GM21576 (cell line): ENCODE measurements around the gene ETV7.
"Not testable (repeated sequence)": the region's sequence is repeated elsewhere in the genome, so short reads cannot be mapped to it uniquely, and the experiment has no call there.

ENCODE experiments used
- ATAC-seq: cut with Tn5 transposase; IDR thresholded peaks from one replicate; pipeline ENCODE4 v1.9.1; 2021; ENCODE audit warnings: mild to moderate bottlenecking, moderate library complexity; ENCODE audit not compliant: unreplicated experiment

ETV7 gene

GRCh38 chr6:36343109-36343680, 44.3 kb downstream of the ETV7 start:
- no peak for ATAC-seq

DNA sequence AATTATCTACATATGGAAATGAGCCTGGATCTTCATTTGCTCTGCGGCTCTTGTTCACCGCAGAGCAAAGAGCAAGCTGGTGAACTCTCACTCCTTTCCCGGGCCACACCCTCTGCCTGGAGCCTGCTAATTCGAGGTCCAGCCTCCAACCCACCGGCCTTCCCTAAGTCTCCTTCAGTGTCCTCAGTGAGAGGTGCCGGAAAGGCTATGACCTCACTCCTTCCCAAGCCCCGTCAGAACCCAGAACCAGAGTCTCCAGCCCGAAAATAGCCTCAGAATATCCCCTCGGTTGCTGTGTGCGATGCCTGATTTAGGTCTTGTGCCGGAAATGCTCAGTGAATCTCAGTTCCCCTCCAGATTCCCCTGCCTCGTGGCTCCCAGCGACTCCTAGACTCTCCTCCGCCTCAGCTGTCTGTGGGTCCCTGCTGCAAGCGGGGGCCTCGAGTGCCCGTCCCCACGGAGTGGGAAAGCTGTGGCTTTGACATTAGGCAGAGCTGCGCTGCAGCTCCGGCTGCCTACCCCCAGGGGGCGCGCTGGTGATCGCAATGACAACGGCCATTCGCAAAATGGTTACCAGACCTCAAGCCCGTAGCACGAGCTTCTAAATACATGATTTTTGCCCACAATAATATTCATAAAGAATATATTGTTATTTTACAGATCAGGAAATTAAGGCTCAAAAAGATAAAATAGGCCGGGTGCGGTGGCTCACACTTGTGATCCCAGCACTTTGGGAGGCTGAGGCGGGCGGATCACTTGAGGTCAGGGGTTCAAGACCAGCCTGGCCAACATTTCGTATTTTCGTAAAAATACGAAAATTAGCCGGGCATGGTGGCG, 46.6 kb downstream of the ETV7 start:
- ATAC-seq = no peak

GRCh38 chr6:36340306-36340617, 47.2 kb downstream of the ETV7 start:
- ATAC-seq = no peak

- ATAC-seq = no peak
Observed at GRCh38 chr6:36339146-36339545, 48.3 kb downstream of the ETV7 start.

GRCh38 chr6:36338223-36338622, 49.2 kb downstream of the ETV7 start:
- ATAC-seq = not testable (repeated sequence)

- no peak for ATAC-seq
Observed at GRCh38 chr6:36337814-36338213, 49.7 kb downstream of the ETV7 start.

DNA sequence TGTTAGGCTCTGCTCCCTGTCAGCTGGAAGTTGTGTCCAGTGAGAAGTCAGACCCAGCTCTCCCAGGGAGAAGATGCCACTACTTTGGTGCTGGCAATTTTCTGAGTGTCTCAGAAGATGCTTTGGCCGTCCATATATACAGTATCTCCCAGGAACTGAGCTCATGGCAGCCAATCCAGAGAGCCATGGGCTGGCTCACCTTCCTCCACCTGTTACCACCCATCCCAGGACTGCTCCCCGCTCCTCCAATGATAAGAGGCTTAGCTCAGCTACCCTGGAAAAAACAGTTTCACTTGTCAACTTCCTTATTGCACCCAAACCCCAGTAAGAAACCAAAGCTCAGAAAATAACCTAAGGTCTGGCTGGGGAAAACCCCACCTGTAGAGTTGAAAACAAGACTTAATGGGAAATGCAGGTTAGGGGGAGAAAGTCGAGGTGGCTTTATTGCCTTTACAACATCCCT, 50.7 kb downstream of the ETV7 start, which contains the start of gene BNIP5:
Gene BNIP5 (minus strand): TSS at position 110 of the 463 bp plus-strand sequence. CDS start 6,198 bp downstream, outside the sequence.
- ATAC-seq = no peak

DNA sequence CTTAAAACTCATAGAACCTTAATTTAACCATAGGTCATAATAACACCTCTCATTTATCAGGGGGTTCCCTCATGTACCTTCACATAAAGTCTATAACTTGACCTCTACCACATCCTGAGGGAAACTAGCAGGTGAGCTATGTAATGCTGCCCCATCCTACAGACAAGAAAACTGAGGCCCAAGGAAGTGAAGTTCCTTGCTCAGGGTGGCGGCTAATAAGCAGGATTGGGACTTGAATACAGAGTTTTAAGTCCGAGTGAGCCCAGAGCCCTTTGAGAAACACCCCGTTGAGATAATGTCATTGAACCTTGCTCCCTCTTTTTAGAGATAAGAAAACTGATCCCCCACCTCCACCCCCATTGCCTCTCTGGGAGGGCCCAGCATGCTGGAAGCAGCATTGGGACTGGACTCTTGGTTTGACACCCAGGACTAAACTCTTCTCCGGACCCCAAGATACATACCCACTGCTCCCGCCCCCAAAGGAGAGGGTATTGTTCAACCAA, 51.2 kb downstream of the ETV7 start:
- no peak for ATAC-seq

DNA sequence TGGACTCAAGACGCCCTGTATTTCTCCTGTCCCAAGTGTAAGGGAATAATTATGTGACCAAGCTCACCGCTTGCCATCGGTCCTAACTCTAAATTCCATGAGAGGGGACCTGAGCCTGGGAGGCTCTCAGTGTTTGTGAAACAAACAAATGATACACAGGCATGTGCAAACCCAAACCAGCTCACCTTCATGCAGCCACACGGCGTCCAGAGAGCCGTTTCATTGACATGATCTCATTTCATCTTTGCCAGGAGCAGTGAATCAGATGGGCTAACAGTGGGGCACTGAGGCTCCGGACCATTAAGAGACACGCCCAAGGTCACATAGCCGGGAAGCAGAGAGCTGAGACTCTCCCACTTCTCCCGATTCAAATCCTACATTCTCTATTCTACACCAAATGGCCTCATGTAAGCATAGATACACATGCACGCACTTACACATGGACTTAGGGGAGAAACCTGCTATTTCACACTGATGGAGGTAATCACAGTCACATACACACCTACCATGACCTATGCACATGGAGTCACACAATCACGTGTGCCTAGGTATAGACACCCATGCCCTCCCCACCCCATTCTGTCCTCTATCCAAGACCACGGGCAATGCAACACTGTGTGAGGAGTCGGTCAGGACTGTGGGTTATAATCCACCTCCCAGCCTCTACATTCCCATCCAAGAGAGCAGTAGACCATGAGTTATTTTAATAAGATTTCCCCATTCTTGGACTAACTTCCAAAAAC, 51.8 kb downstream of the ETV7 start:
- ATAC-seq = no peak

DNA sequence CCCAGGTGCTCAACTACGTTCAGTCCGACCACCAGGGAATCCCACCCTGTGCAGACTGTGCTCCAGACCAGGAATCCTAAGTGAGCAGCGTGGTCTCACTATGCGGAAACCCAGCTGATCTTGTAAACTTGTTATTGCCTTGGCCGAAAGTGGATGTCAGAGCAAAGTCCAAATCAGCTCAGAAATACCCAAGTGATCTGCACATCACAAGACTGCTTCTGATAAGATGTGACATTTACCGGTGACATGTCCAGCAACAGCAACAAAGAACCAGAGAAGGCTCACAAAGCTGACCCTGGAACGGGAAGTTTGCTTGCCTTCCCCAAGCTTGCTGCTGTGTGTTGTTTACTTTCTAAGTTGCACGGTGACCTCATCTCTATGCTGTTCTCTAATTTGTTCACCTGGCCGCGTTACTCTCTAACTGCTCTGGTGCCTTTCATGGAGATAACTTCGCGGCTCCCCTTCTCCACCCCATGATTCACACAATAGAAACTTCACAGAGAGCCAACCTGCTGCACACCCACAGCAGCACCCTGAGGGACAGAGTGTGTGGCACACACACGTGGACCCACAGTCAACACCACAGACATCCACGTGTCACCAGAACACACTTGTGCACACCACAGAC, 52.5 kb downstream of the ETV7 start:
- no peak for ATAC-seq

DNA sequence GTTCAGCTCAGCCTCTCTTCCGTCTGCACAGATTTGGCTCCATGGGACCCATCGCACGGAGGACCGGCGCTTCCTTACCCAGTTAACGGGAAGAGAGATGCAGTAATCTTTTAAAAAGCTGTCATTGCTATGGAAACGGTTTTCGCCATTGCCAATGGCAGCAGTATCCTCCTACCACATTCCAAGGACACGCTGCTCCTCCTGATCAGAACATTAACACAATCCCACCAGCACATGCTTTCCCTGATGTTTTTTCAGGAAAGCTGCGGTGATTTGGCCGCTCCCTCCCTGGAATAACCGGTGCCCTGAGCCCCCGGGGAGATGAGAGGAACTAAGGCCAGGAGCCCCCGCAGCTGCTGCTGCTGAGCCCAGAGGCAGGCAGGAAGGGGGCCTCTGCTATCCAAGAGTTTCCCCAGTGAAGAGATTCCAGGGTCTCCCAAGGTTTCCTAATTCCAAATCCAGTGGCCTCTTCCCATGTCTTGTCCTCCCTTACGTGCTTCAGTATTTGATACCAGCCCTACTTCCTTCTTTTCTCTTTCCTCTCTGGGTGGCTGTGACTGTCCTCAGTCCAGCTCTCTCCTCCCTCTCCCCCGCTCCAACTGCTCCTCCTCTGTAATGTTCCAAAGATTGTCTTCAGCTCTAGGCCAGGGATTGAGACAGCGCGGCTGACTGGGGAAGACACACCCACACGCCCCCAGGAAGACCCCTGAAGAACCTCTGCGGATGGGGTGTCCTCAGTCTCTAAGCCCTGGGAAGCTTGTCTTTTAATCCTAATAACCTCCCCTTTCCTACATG, 53.3 kb downstream of the ETV7 start:
- no peak for ATAC-seq

DNA sequence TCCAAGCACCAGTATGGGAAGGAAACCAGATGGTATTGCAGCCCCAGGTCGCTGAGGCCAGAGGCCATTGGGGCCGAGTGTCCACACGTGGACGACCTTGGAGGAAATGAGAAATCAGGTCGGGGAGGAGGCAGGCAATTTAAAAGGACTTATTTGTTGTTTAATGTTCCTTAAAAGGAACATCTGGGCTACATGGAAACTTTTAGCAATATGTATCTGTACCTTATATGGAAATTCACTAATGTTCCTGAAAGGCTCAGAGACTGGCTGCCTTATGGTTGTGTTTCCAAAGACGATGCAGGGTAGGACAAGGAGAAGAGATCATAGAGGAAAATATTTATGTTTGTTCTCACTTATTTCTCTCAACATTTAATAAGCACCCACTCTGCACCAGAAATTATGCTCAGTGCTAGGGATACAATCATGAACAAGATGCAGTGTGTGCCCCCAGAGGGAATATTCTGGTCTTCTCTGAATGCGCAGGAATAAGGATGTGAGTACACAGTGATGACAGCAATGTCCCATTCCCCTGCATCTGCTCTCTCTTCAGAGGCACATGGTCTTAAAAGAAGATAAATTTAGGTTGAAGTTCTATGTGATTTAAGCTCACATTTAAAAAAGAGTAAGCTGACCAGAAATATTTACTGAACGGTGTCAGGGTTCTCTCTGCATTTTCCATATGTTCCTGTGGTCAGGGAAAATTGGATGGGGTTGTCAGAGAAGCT, 54.1 kb downstream of the ETV7 start:
- no peak for ATAC-seq

GRCh38 chr6:36331381-36331780, 56.1 kb downstream of the ETV7 start:
- no peak for ATAC-seq

DNA sequence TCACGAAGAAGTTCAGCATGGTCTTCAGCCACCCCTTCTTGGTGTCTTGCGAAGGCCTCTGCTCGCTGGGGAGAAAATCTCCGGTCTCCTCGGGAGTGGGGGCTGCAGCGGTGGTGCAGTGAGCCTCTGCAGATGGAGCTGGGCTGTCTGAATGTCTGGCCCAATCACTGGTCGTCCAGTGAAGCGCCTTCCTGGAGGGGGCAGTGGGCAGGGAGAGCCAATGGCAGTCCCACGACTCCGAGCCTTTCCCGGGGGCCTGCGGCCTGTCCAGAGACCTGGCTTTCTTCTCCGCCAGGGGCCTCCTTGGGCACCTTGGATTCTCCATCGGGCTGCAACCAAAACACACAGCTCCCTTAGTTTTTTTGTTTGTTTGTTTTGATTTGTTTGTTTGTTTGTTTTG, 57.1 kb downstream of the ETV7 start:
- no peak for ATAC-seq

DNA sequence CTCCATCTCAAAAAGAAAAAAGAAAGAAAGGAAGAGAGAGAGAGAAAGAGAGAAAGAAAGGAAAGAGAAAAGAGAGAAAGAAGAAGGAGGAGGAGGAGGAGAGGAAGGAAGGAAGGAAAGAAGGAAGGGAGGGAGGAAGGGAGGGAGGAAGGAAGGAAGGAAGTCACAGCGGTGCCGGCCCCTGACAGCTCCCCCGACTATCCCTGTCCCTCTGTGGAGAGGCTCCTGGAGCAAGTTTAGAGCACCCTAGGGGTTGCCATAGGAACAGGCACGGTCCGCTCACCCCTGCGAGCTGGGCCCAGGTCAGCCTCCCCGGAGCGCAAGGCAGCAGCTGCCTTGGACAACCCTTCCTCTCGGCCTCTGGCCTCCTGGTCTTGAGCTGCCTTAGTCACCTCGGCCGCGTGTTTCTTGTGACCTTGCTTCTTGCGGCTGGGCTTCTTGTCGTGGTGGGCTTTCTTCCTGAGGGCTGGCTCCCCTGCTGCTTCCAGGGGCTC, 57.6 kb downstream of the ETV7 start:
- no peak for ATAC-seq

DNA sequence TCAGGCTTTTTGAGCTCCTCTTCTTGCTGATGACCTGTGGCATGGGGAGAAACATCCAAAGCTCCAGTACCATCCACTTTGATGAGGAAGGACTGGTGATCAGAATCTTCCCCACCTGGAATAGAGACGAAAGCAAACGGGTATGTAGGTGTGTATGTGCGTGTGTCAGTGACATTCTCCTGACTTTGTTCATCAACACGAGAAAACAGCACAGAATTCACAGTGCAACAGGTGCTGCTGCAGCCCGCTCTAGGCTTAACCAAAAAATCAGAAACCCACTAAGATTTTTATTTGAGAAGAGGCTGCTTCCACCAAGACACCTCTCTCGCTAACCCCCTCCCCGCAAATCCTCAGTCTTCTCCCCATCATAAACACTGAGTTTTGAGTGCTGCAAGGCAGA, 58.9 kb downstream of the ETV7 start:
- no peak for ATAC-seq

- ATAC-seq = no peak
Observed at GRCh38 chr6:36327919-36328236, 59.6 kb downstream of the ETV7 start.

- ATAC-seq = no peak
Observed at GRCh38 chr6:36327226-36327918, 60.1 kb downstream of the ETV7 start.

DNA sequence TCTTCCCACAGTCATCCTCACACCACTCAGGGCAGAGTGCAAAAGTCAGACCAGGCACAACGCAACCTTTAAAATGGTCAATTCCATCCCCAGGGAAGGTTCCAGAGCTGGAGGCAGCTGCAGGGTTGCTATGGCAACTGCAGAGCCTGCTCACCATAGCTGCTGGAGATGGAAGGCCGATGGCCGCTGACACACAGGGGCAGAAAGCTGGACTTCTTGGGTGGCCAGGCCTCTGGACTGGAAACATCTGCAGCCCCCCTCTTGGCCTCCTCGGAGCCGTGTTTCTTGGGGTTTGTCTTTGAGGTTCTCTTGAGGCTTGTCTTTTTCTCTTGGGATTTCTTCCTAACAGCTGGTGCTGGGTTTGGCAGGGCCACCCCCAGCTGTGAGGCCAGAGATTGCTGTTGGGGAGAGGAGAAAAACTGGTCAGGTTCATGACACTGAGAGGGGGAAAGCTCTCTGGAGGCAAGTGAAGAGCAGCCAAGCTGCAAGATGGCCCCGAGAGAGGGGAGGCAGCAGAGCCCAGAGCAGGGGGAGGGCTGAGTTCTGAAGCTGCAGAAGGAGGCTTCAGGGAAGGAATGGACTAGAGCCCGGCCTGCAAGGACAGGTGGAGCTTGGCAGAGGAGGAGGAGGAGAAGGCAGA, 61.0 kb downstream of the ETV7 start:
- ATAC-seq = no peak
